ENCODE measurements around the gene GDPD5.

The GDPD5 gene

GRCh38 chr11:75461151-75461550 is 64.6 kb downstream of the GDPD5 start:
- H3K9me3 ChIP-seq (ENCODE audit: insufficient read depth, low read length) = no peaks in the 10 kb centered on the region
- H3K27ac ChIP-seq (ENCODE audit: low read depth, low read length) = no peak overlapping the region
- TF ChIP-seq, protein P1, sequence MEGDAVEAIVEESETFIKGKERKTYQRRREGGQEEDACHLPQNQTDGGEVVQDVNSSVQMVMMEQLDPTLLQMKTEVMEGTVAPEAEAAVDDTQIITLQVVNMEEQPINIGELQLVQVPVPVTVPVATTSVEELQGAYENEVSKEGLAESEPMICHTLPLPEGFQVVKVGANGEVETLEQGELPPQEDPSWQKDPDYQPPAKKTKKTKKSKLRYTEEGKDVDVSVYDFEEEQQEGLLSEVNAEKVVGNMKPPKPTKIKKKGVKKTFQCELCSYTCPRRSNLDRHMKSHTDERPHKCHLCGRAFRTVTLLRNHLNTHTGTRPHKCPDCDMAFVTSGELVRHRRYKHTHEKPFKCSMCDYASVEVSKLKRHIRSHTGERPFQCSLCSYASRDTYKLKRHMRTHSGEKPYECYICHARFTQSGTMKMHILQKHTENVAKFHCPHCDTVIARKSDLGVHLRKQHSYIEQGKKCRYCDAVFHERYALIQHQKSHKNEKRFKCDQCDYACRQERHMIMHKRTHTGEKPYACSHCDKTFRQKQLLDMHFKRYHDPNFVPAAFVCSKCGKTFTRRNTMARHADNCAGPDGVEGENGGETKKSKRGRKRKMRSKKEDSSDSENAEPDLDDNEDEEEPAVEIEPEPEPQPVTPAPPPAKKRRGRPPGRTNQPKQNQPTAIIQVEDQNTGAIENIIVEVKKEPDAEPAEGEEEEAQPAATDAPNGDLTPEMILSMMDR (IDR thresholded peaks at IDR 0.05; ENCODE audit: insufficient read depth, low read length, poor library complexity, severe bottlenecking) = no peak
- no peak for TF ChIP-seq EZH2phosphoT487 (conservative IDR thresholded peaks at IDR 0.05; ENCODE audit: low read length)
- H3K27me3 ChIP-seq (ENCODE audit: low read length) = no peaks in the 10 kb centered on the region
- no peaks in the 10 kb centered on the region for H3K9me2 ChIP-seq (replicated peaks; ENCODE audit: insufficient read depth, low read length)
- H3K79me2 ChIP-seq (ENCODE audit: insufficient read depth, low read length) = no peaks in the 10 kb centered on the region
- H3K36me3 ChIP-seq (ENCODE audit: low read length) = no peaks in the 10 kb centered on the region
- H2AFZ ChIP-seq (ENCODE audit: low read depth, low read length, severe bottlenecking) = no peak overlapping the region
- H3K4me2 ChIP-seq (ENCODE audit: low read depth, low read length, poor library complexity, severe bottlenecking) = no peak overlapping the region
- no peaks in the 10 kb centered on the region for H3F3A ChIP-seq (ENCODE audit: insufficient read depth)
- H3K4me3 ChIP-seq (ENCODE audit: insufficient read depth, low read length, poor library complexity, severe bottlenecking) = no peak overlapping the region
- no peaks in the 10 kb centered on the region for H4K20me1 ChIP-seq (ENCODE audit: low read depth, low read length)
- H3K9ac ChIP-seq (ENCODE audit: low read length) = no peak overlapping the region

DNA sequence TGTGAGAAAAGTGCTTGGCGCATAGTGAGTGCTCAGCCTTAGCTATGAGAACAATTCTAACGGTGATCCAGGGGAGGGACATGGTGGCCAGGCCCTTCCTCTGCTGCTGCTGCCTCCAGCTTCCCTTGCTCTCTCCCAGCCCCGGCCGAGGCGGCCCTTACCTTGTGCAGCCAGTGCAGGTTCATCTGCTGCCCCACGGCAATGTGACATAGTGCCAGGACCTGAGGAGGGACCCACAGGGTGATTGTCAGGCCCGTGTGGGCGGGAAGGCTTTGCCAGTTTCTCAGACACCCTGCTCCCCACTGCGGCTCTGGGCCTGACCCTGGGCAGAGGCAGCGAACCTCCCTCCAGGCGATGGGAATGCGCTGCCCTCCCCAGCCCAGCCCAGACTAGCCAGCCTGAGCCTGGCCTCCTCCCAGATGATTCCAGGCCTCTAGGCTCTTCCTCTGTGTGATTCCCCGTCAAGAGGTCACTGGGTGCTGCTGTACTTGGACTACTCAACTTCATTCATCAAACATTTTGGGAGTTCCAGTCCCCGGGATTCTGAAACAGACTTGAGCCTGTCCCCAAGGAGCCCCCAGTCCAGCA is 69.1 kb downstream of the GDPD5 start:
- Histone ChIP-seq H3K9me3 (ENCODE audit: insufficient read depth, low read length) (no peaks in the 10 kb centered on the region), H3K27me3 (ENCODE audit: low read length) (no peaks in the 10 kb centered on the region), H3K27ac (ENCODE audit: low read depth, low read length) (no peak overlapping the region), H3F3A (ENCODE audit: insufficient read depth) (no peaks in the 10 kb centered on the region), H3K36me3 (ENCODE audit: low read length) (no peaks in the 10 kb centered on the region), H3K4me2 (ENCODE audit: low read depth, low read length, poor library complexity, severe bottlenecking) (no peak overlapping the region), H3K9ac (ENCODE audit: low read length) (no peak overlapping the region), H3K4me3 (ENCODE audit: insufficient read depth, low read length, poor library complexity, severe bottlenecking) (no peak overlapping the region), H2AFZ (ENCODE audit: low read depth, low read length, severe bottlenecking) (no peak overlapping the region), H3K79me2 (ENCODE audit: insufficient read depth, low read length) (no peaks in the 10 kb centered on the region), H3K9me2 (replicated peaks; ENCODE audit: insufficient read depth, low read length) (no peaks in the 10 kb centered on the region), H4K20me1 (ENCODE audit: low read depth, low read length) (no peaks in the 10 kb centered on the region)
- no peak for TF ChIP-seq EZH2phosphoT487 (conservative IDR thresholded peaks at IDR 0.05; ENCODE audit: low read length)
- TF ChIP-seq, protein P1 (IDR thresholded peaks at IDR 0.05; ENCODE audit: insufficient read depth, low read length, poor library complexity, severe bottlenecking) = no peak

DNA sequence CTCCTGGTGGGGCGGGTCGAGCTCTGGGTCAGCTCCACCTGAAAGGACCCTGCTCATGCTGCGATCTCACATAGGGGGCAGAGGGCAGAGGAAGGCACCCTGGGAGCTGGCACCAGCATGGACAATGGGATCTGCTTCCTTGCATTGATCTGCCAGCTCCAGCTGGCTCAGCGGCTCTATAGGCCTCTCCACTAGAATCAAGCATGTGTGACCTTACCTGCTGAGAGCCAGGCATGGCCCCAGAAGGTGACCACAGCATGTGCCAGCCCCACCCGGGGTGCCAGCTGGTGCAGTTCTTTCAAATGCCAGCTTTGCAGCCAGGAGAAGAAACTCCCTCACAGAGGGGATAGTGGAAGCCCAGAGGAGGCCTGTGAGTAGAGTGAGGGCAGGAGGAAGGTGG is 70.8 kb downstream of the GDPD5 start:
- Histone ChIP-seq H3K27me3 (ENCODE audit: low read length) (no peaks in the 10 kb centered on the region), H3K9me3 (ENCODE audit: insufficient read depth, low read length) (no peaks in the 10 kb centered on the region), H2AFZ (ENCODE audit: low read depth, low read length, severe bottlenecking) (no peak overlapping the region), H3F3A (ENCODE audit: insufficient read depth) (no peaks in the 10 kb centered on the region), H3K9ac (ENCODE audit: low read length) (no peak overlapping the region), H3K4me3 (ENCODE audit: insufficient read depth, low read length, poor library complexity, severe bottlenecking) (no peak overlapping the region), H3K9me2 (replicated peaks; ENCODE audit: insufficient read depth, low read length) (no peaks in the 10 kb centered on the region), H4K20me1 (ENCODE audit: low read depth, low read length) (no peaks in the 10 kb centered on the region), H3K4me2 (ENCODE audit: low read depth, low read length, poor library complexity, severe bottlenecking) (no peak overlapping the region), H3K79me2 (ENCODE audit: insufficient read depth, low read length) (no peaks in the 10 kb centered on the region), H3K36me3 (ENCODE audit: low read length) (no peaks in the 10 kb centered on the region), H3K27ac (ENCODE audit: low read depth, low read length) (no peak overlapping the region)
- TF ChIP-seq, protein P1 (IDR thresholded peaks at IDR 0.05; ENCODE audit: insufficient read depth, low read length, poor library complexity, severe bottlenecking) = no peak
- no peak for TF ChIP-seq EZH2phosphoT487 (conservative IDR thresholded peaks at IDR 0.05; ENCODE audit: low read length)
